NOMO-1 (cell line): ENCODE measurements around the gene FAM171A2.
"Not testable (repeated sequence)": the region's sequence is repeated elsewhere in the genome, so short reads cannot be mapped to it uniquely, and the experiment has no call there.

ENCODE experiments used
- DNase-seq, 2 experiments: peaks; one replicate each; lab custom pipeline; 2025; ENCODE audit not compliant: unreplicated experiment in 2 of 2; lab: John Stamatoyannopoulos, UW

Gene FAM171A2

DNA sequence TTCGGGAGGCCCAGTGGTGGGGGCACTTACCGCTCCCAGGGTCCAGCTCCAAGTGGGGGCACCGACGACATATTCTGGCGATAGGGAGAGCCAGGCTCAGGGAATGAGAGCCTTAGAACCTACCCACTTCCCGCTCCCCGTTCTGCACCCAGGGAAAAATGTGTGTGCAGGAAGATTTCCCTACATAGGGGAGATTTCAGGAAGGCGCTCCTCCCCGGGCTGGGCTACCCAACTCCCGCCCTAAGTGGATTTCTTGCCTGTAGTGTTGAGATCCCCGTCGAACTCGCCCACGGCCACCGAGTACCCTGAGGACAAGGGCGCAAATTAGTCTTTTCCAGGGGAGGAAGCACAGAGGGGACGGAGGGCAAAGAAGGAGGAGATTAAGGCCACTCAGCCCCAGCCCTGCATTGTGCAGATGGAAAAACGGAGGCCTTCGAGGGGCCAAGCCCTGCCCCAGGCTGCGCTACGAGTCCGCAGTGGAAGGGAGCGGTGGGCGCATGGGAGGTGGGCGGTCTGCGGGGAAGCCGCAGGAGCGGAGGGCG, 20.7 kb upstream of the FAM171A2 start:
- no peak for DNase-seq

DNA sequence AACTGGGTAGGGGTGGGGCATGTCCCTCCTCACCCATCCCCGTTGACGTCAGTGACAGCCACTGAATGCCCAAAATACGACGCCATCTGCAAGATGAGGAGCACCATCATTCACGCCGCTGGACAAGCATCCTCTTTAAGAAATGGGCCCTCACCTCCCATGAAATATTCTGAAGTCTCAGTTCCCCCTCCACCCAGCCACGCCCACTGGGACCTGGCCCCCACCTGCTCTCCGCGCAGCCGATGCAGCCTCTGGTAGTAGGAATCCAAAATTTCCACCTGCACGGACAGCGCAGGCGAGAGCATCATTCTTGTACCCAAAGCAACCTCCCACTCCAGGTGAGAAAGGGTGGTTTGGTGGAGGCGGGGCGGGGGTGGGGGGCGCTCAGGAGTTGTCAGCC, 20.2 kb upstream of the FAM171A2 start:
- no peak for DNase-seq

DNA sequence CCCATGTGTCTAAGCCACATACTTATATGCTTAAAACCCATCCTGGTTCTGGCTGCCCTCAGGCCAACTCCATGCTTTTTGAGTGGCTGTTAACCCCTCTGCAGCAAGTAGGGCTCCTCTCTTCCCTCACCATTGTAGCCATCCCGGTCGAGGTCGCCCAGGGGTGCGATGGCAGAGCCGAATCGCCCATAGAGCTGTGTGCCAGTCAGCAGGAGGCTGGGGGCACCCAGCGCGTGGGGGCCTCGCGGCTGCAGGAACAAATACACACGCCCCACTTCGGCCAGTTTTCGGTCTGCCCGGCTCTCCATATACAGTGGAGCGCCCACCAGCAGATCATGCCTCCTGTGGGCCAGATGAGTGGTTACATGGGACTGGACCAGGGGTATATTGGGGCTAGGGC, 19.7 kb upstream of the FAM171A2 start:
- DNase-seq: no peak

DNA sequence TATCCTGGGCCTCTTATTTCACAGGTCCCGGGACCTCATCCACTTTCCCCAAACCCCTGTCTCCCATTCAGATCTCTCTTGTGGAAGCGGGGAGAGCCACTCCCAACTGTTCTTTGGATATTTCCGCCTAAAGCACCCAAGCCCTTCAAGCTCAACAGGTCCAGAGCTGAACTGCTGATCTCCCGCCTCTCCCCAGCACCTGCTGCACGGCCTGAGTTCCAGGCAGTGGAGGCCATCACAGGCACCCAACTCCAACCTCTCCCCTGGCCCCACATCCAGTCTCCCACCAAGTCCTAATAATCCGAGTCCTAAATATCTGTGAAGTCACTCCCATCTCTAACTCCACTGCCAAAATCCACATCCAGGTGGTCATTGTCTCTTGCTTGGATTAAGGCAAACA, 19.3 kb upstream of the FAM171A2 start:
- no peak for DNase-seq

DNA sequence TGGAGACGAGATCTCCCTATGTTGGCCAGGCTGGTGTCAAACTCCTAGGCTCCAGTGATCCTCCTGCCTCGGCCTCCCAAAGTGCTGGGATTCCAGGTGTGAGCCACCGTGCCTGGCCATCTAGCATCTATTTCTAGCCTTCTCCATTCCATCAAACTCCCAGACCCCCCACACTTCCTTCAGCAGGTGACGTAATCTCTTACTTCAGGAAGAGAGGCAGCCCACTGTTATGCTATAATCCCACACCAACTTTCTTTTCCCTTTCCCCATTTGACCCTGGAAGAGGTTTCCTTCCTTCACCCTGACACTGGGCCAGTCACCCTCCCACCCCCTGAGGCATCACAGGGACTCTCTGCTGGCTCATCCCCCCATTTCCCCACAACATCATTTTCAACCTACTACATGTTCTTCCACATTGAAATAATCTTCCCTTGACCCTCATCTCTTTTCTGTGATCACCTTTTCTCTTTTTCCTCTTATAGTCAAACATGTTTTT, 18.2 kb upstream of the FAM171A2 start:
- no peak for DNase-seq

DNA sequence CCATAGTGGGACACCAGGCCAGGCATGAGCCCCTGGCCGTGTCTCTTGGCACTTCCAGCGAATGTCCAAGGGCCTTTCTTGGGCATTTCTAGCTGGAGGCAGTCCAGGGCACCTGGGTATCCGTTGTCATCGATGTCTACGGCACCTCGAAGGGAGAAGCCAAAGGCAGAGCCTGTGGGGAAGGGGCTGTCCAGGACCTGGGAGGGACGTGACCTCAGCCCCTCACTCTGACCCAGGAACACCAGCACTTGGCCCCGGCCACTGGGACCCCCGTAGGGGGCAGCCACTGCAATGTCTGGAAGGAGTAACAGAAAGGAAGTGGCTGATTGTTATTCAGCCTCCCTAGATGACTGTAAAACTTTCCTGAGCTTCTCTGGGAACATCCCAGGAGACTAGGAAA, 17.1 kb upstream of the FAM171A2 start:
- DNase-seq: no peak

DNA sequence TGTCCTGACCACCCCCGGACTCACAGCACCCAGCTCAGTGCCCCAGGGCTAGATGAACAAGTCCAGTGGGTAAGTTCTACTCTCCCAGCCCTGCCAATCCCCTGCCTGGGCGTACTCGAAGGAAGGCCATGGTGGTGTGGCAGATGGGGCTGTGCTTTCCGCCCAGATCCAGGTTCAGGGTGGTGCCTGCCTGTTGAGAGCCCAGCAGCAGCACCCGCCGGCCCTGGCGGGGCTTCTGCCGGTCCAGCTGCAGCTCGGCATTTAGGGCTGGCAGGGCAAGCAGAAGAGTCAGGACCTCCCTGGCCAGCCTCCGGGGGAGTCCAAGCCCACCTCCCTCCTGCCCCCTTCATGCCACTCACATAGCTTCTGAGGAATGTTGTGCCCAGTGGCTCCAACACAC, 16.2 kb upstream of the FAM171A2 start:
- DNase-seq: no peak

DNA sequence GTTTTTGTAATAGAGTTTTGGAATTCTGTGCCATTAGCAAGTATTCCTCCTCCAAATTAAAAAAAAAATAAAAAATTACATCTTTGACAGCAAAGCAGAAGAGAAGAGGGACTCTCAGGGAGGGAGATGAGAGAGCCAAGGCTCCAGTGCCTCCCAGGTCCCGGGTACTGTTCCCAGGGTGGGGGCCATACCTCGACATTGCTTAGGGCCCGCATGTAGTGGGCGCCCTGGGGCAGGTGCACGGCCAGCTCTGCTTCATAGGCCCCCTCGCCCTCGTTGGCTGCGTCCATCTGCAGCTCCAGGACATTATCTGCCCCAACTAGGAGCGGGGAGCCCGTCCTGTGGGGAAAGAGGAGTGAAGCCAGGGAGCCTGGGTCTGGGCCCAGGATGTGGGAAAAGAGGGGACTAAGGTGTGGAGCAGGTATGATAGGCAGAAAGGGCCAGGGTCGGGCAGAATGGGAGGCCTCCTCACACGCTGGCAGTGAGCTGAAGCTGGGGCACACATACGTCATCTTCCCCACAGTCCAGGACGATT, 14.6 kb upstream of the FAM171A2 start:
- no peak for DNase-seq

DNA sequence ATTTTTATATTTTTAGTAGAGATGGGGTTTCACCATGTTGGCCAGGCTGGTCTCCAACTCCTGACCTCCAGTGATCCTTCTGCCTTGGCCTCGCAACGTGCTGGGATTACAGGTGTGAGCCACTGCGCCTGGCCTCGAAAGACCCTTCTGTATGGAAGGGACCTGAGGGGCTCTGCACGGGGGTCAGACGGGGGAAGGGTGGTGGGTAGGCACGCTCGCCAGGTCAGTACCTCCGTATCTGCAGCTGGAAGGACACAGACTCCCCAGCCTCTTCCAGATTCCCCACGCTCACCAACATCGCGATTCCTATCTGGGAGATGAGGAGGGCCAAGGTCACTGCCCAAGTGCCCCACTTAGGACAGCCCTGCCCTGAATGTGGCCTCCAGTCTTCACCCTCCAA, 13.1 kb upstream of the FAM171A2 start:
- no peak for DNase-seq

DNA sequence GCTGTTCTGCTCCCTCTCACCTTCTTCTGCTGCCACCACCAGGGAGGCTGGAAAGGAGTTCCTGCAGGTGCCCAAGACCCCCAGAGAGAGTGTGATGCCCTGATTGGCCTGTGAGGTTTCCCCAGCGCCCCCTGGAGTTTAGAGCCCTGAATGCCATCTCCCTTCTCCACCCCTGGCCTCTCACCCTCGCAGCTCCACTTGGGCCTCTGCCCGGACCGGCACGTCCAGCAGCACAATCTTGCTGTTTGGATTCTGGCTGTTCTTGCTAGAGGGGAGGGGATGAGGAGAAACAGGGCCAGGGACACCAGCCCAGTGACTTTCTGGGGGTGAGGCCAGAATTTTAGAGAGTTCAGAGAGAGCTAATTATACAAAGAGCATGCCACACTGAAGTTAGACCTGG, 12.5 kb upstream of the FAM171A2 start:
- DNase-seq: no peak

DNA sequence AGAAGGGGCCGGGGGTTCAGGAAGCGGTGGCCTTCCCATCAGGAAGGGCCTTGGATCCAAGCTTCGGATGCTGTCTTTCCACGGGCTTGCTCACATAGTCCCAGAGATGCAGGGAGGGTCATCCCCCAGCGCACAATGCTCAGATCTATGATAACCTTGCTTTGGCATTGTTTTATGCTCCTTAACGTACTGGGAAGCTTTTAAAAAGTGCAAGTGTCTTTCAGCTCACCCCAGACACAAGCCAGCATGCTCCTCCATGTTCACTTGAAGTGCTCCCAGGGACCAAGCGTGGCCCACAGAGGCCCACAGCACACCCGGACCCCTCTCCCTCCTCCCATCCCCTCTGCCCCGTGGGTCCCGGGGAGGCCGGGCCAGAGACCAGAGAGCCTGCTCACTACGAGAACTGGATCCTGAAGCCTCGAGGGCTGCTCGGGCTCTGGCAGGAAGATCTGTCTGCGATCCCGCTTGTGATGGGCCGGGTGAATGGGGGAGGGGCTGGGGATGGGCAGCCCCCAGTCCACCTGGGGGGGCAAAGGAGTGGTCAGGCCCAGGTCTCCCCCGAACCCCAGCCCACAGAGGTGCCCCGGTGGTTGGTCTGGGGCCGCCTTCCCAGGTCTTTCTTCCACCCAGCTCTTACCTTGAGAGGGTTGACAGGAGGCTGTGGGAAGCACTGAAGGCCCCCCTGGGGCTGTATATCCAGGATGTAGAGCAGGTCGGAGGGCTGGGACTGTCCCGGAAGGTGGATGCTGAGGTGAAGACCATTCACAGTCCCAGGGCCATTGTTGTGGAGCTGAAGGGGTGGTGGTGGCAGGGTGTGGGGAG, 11.8 kb upstream of the FAM171A2 start:
- DNase-seq: no peak

DNA sequence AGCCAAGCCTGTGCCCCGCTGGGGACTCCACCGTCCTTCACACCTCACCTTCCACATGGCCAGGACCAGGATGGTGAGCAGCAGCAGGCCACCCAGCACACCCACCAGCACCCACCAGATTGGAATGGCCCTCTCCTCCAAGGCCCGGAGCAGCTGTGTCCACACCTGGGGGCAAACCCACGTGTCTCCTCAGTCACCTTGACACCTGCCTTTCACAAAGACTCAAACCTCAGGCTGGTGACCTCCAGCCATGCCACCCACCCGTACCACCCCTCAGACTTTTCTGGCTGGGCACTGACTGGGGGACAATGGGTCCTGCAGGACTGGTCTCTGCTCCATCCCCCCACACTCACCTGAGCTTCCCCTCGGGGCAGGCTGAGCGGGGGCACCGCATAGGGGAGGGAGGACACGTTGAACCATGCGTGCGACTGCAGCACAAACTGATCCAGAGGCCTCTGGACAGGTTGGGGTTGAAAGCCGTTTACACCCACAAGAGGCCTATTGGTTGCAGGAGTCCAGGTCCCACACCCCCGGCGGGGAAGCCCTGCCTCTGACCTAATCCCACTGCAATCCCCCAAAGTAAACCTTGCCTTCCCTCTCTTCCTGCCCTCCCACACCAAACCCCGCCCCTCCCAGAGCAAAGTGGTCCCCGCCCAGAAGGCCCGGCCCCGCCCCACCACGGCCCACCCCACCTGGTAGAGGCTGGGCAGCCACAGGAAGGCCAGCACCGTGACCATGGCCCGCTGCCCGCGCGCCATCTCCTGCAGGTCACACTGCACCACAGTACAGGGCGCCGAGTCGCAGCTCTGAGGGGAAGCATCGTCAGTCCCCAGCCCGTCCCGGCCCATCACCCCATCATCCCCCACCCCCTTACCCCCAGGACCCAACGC, 10.9 kb upstream of the FAM171A2 start:
- DNase-seq: no peak

DNA sequence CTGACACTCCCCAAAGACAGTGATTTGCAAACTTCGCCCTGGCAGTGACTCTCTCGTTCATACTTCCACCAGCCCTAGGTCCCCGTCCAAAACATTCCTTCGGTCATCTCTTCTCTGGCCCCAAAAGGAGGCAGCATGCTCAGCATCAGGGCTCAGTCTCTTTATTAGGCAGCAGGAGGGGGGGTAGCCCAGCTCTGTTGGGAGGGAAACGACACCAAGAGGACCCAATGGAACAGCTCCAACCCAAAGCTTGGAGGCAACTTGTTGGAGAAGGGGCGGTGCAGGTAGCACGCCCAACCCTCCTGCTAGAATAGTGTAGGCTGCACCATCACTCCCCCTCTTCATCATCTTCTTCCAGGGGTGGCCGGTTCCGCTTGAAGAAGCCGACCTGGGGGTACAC, 8.4 kb upstream of the FAM171A2 start:
- no peak for DNase-seq

DNA sequence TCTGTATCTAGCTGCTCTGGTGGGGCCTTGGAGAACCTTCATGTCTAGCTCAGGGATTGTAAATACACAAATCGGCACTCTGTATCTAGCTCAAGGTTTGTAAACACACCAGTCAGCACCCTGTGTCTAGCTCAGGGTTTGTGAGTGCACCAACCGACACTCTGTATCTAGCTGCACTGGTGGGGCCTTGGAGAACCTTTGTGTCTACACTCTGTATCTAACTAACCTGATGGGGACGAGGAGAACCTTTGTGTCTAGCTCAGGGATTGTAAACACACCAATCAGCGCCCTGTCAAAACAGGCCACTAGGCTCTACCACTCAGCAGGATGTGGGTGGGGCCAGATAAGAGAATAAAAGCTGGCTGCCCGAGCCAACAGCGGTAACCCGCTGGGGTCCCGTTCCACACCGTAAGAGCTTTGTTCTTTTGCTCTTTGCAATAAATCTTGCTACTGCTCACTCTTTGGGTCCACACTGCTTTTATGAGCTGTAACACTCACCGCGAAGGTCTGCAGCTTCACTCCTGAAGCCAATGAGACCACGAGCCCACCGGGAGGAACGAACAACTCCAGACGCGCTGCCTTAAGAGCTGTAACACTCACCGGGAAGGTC, 5.9 kb upstream of the FAM171A2 start:
- DNase-seq: not testable (repeated sequence)

DNA sequence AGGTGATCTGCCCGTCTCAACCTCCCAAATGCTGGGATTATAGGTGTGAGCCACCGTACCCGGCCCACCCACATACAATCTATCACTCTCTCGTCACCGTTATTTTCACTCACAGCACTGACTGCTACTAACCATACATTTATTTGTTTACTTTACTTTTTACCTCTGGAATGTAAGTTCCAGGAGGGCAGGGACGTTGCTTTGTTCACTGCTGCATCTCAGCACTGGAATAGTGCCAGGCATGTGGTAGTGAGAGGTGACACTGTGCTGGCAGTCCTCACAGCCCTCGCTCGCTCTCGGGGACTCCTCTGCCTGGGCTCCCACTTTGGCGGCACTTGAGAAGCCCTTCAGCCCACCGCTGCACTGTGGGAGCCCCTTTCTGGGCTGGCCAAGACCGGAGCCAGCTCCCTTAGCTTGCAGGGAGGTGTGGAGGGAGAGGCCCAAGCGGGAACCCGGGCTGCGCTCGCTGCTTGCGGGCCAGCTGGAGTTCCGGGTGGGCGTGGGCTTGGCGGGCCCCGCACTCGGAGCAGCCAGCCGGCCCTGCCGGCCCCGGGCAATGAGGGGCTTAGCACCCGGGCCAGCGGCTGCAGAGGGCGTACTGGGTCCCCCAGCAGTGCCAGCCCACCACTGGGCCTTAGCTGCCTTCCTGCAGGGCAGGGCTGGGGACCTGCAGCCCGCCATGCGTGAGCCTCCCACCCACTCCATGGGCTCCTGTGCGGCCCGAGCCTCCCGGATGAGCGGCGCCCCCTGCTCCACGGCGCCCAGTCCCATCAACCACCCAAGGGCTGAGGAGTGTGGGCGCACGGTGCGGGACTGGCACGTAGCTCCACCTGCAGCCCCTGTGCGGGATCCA, 5.0 kb upstream of the FAM171A2 start:
- not testable (repeated sequence) for DNase-seq

DNA sequence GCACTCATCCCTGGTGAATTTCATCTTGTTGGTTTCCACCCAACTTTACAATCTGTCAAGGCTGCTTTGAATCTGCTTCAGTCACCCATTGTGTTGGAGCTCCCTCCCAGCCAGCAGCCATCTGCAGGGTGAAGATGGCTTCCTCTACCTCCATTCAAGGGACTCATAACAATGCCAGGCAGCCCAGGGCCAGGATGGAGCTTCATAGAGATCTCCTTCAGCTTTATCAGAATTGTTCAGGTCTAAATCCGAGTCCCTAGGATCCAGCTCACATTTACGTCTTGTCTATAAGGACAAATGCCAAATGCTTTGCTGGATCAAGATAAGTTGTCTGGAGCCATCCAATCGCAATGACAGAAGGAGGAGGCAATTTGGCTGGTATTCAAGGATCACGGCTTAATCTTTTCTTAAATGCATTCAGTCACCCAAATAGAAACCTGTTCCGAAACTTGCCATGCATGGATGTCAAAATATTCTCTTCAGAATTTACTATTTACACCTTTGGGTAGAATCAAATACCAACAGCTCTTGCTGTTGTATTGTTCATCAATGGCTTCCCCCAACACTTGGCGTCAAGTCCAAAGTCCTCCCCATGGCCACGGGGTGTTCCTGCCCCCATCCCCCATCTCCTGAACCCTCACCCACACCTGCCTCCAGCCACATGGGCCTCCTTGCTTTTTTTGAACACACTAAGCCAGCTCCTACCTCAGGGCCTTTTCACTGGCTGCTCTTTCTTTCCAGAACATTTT, 3.8 kb upstream of the FAM171A2 start:
- DNase-seq: no peak

DNA sequence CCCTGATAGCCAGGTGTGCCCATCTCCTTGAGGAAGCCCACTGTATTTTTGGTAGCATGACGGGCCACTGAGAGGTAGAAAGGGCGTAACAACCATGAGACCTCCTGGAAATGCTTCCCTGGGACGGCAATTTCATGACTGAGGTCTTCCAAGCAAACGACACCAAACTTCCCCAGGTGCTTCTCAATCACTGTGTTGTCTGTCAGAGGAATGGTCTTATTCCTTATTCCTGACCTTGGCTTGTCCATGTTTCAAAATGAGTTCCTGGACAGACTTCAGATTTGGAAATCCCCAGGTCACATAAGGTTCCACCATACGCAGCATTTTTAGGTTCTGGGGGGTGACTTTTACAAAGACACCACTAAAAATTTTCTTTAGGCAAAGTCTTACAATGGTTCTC, 1.4 kb upstream of the FAM171A2 start:
- not testable (repeated sequence) for DNase-seq

DNA sequence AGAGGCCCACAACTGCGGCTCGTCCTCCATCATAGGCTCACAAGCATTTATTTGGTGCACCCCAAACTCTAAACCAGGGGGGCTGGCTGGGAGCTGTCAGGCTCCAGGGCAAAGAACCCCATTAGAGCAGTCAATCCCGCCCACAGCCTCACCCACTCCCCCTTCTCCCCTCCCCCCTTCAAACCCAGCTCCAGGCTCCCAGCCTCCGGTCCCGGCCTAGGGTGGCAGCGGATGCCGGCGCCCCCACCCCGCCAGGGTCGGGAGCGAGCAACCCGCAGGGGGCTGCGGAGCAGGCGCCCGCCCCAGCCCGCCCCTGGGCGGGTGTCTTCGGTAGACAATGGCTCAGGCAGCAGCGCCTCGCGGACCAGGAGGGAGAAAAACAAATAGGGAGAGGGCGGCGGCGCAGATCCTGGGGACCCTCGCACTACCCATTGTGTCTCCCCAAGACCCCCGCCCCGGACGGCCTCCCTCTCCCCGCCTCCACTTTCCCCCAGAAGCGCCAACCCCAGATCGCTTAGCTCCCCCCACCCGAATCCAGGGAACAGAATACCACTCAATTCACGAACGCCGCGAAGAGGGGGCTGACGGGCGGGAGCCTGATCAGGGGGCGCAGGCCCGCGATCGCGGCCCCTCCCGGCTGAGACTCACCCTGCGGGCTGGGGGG, 572 bp downstream of the FAM171A2 start:
- no peak for DNase-seq
